HEK293T (cell line): Measurements from ENCODE around the gene CFAP61.

Source experiments
- CTCF ChIA-PET: fragments of 350-600 bp; formaldehyde crosslinking; extraction: SDS; loops from one replicate; lab custom pipeline; 2021; ENCODE audit warnings: antibody characterized with exemption, inconsistent platforms; lab: Yijun Ruan, JAX
- POLR2A ChIA-PET: fragments of 350-600 bp; formaldehyde crosslinking; extraction: SDS; loops from one replicate; lab custom pipeline; 2020; ENCODE audit warnings: antibody characterized with exemption, inconsistent platforms; lab: Yijun Ruan, JAX
- DNase-seq: peaks from one replicate; pipeline ENCODE4 v3.0.0; 2012; ENCODE audit warnings: mixed read lengths; ENCODE audit errors: extremely low spot score
- ARNT ChIP-seq: fragments of 450-650 bp; IDR thresholded peaks from 2 replicates; pipeline ENCODE4 v1.6.1; 2017; ENCODE audit warnings: mild to moderate bottlenecking
- BHLHE40 ChIP-seq: fragments of 450-650 bp; IDR thresholded peaks from 2 replicates; pipeline ENCODE4 v1.6.1; 2016; ENCODE audit warnings: mild to moderate bottlenecking, moderate library complexity, borderline replicate concordance
- CTBP1 ChIP-seq: fragments of 450-650 bp; IDR thresholded peaks from 2 replicates; pipeline ENCODE4 v1.6.1; 2016; ENCODE audit warnings: borderline replicate concordance
- ELF4 ChIP-seq: fragments of 450-650 bp; IDR thresholded peaks from 2 replicates; pipeline ENCODE4 v1.6.1; 2017; ENCODE audit warnings: antibody characterized with exemption
- FOXA1 ChIP-seq: fragments of 450-650 bp; IDR thresholded peaks from 2 replicates; pipeline ENCODE4 v1.6.1; 2016; ENCODE audit warnings: mild to moderate bottlenecking
- FOXK2 ChIP-seq: fragments of 450-650 bp; IDR thresholded peaks from 2 replicates; pipeline ENCODE4 v1.6.1; 2016; ENCODE audit warnings: mild to moderate bottlenecking
- FOXM1 ChIP-seq: fragments of 450-650 bp; IDR thresholded peaks from 2 replicates; pipeline ENCODE4 v1.6.1; 2017; ENCODE audit warnings: mild to moderate bottlenecking, borderline replicate concordance
- HDGF ChIP-seq: fragments of 450-650 bp; IDR thresholded peaks from 2 replicates; pipeline ENCODE4 v1.6.1; 2017; ENCODE audit warnings: antibody characterized with exemption, borderline replicate concordance
- L3MBTL2 ChIP-seq: fragments of 450-650 bp; conservative IDR thresholded peaks from 2 replicates; pipeline ENCODE4 v1.6.1; 2016; ENCODE audit warnings: mild to moderate bottlenecking
- LEF1 ChIP-seq: fragments of 450-650 bp; IDR thresholded peaks from 2 replicates; pipeline ENCODE4 v1.6.1; 2017; ENCODE audit warnings: mild to moderate bottlenecking, borderline replicate concordance
- NFRKB ChIP-seq: fragments of 450-650 bp; IDR thresholded peaks from 2 replicates; pipeline ENCODE4 v1.6.1; 2016; ENCODE audit warnings: mild to moderate bottlenecking, moderate library complexity
- SP1 ChIP-seq: fragments of 450-650 bp; IDR thresholded peaks from 2 replicates; pipeline ENCODE4 v1.6.1; 2017
- SUZ12 ChIP-seq: fragments of 450-650 bp; IDR thresholded peaks from 2 replicates; pipeline ENCODE4 v1.6.1; 2016; ENCODE audit warnings: mild to moderate bottlenecking
- TARDBP ChIP-seq: fragments of 450-650 bp; IDR thresholded peaks from 2 replicates; pipeline ENCODE4 v1.6.1; 2016
- ZNF384 ChIP-seq: fragments of 450-650 bp; IDR thresholded peaks from 2 replicates; pipeline ENCODE4 v1.6.1; 2016
- TF ChIP-seq, protein P1 (sequence below): fragments of 450-650 bp; IDR thresholded peaks from 2 replicates; pipeline ENCODE4 v1.6.1; 2016

CFAP61 gene

DNA sequence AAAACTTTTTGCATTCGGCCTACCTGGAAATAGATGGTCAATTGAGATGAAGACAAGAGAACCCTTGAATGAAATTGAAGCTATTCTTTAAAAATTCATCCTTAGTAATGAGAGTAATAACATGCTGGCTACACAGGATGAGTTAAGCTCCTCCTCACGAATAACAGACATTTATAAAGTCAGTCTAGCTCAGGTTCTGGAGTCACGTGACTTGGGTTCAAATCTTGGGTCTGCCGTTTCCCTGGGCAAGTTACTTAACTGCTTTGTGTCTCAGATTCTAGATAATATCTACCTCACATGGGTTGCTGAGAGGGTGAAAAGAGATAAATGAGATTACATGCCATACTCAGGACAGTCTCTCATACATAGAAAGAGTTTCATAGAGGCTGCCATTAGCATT is 214.2 kb downstream of the CFAP61 start:
- ChIA-PET CTCF (interaction anchor here (1.0 to 1.2 kb wide), 2 partner anchors 17 to 29 kb away, joined by 3 read pairs; no protein-coding TSS in a partner anchor), POLR2A (no interaction called here)
- no peak for DNase-seq
- TF ChIP-seq SUZ12 (no peak), FOXK2 (no peak), LEF1 (no peak), SP1 (no peak), ELF4 (no peak), ZNF384 (no peak), FOXA1 (no peak), HDGF (no peak), NFRKB (no peak), L3MBTL2 (no peak), CTBP1 (no peak), BHLHE40 (no peak), FOXM1 (no peak)
- TF ChIP-seq, protein P1, sequence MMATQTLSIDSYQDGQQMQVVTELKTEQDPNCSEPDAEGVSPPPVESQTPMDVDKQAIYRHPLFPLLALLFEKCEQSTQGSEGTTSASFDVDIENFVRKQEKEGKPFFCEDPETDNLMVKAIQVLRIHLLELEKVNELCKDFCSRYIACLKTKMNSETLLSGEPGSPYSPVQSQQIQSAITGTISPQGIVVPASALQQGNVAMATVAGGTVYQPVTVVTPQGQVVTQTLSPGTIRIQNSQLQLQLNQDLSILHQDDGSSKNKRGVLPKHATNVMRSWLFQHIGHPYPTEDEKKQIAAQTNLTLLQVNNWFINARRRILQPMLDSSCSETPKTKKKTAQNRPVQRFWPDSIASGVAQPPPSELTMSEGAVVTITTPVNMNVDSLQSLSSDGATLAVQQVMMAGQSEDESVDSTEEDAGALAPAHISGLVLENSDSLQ, result no peak

DNA sequence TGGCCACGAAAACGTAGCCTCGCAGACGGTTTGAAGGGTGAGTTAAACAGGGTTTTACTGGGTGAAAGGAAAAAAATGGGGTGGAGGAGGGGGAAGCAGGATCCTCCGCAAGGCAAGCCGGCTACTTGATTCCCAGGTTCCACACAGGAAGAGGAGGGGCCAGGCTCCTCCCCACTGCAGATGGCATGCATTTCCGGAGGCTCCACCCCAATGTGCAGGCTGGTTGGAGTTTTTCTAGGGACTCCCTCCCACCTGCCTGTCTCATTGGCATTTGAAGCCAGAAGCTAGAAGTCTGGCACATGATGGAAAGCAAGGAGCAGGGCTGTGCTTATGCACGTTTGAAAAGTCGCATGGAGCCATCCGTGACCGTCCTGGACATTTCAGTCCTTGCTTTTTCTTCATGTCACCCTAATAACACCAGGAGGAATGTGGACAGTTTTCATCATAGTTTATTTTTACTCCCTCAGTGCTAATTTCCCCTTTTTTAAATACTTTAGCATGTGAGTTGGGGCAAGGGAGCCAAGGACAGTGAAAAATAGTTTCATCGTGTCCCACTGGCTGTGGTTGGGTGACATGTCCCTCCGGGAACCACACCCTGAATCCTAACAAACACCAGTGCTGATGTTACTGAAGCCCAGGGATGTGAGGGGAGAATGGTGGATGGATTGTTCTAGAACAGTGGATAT is 215.5 kb downstream of the CFAP61 start:
- POLR2A ChIA-PET, result no interaction called here

DNA sequence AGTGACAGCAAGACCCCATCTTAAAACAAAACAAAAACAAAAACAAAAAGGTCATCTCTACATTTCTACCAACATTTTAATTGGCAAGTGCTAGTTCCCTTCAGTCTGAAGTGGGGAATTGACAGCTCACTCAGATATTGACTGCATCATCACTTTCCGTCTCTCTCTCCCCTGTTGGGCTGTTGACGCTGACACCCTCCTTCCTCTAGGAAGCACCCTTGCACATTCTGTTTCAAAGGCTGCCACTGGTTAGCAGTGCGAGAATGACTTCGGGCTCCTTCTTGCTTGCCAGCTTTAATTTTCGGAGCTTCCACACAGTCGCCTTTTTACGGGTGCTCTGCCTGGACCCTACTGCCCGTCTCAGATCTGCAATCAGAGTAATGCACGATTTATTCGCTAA is 218.9 kb downstream of the CFAP61 start:
- ChIA-PET CTCF (no interaction called here), POLR2A (no interaction called here)
- no peak for DNase-seq
- TF ChIP-seq CTBP1 (no peak), ARNT (no peak), LEF1 (no peak), L3MBTL2 (no peak), SUZ12 (no peak), FOXM1 (no peak), HDGF (no peak), ZNF384 (no peak), TARDBP (no peak), NFRKB (no peak), SP1 (no peak), BHLHE40 (no peak), FOXA1 (no peak), FOXK2 (no peak), ELF4 (no peak)
- TF ChIP-seq, protein P1, result no peak

More for the DNA sequence above, 215.5 kb downstream of the CFAP61 start:
- no peak for DNase-seq
- CTCF ChIA-PET, result no interaction called here
- TF ChIP-seq BHLHE40 (no peak), FOXA1 (no peak), ELF4 (no peak), SUZ12 (no peak), CTBP1 (no peak), L3MBTL2 (no peak), HDGF (no peak), SP1 (no peak), ARNT (no peak), LEF1 (no peak), TARDBP (no peak), ZNF384 (no peak), NFRKB (no peak), FOXM1 (no peak), FOXK2 (no peak)
- TF ChIP-seq, protein P1, result no peak

DNA sequence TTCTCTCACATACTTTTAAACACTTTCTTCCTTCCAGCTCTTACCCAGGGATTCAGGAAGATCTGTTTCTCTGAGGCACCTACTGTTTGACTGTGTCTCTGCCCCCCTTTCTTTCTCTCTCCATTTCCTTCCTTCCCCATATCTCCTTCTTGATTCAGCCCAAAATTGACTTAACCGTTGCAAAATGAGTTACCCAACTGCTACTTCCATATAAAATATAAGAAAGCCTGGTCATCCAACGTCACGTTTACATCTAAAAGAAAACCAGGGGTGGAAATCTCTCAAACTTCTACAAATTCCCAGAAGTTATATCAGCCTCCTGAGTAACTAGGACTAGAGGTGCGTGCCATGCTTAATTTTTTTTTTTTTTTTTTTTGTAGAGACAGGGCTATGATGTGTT is 220.4 kb downstream of the CFAP61 start:
- no peak for DNase-seq
- POLR2A ChIA-PET, result no interaction called here
- CTCF ChIA-PET, result no interaction called here
- TF ChIP-seq ZNF384 (no peak), SUZ12 (no peak), ARNT (no peak), CTBP1 (no peak), LEF1 (no peak), SP1 (no peak), L3MBTL2 (no peak), FOXA1 (no peak), HDGF (no peak), ELF4 (no peak)

DNA sequence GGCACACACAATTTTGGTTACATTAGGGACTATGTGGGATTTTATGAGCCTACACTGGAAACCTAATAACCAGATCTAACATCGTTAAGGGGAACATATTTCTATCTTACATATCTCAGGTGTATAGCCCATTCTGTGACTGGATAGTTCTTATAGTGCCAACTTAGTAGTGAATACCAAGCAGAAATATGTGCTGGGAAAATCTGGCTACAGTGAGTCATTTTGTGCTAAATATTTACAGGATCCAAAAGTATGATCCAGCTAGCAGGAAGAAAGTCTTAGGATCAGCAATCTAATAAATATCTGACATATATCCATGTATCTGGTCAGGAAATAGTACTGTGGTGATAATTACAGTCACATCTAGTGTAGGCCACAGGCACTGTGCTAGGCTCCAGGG is 221.0 kb downstream of the CFAP61 start:
- POLR2A ChIA-PET, result no interaction called here
- CTCF ChIA-PET, result no interaction called here
- no peak for DNase-seq
- TF ChIP-seq ELF4 (no peak), BHLHE40 (no peak), SUZ12 (no peak), LEF1 (no peak), FOXK2 (no peak), L3MBTL2 (no peak), FOXM1 (no peak), ZNF384 (no peak), HDGF (no peak), NFRKB (no peak)
- TF ChIP-seq, protein P1, result no peak
